HT1080 (cell line): Measurements from ENCODE around the gene AGBL1. TPM values are rescaled to one million over a fixed set of nuclear protein-coding genes. Genes with fewer than 3 reads are reported as not detected.

Experiments
- DNase-seq: peaks from one replicate; pipeline ENCODE4 v3.0.0-alpha.2; 2015; ENCODE audit warnings: low read depth
- total RNA-seq: library from RNA; depleted of rRNA; stranded (reverse); fragments of >200 nt; shearing (Covaris generic); gene quantifications from 2 replicates; pipeline ENCODE4 v1.2.3, GENCODE V29; 2014

AGBL1 gene
- total RNA-seq, 1 experiment from 2014 or later = 0.03 TPM

GRCh38 chr15:86235667-86236066 lies 156.0 kb downstream of the AGBL1 start:
- no peak for DNase-seq

DNA sequence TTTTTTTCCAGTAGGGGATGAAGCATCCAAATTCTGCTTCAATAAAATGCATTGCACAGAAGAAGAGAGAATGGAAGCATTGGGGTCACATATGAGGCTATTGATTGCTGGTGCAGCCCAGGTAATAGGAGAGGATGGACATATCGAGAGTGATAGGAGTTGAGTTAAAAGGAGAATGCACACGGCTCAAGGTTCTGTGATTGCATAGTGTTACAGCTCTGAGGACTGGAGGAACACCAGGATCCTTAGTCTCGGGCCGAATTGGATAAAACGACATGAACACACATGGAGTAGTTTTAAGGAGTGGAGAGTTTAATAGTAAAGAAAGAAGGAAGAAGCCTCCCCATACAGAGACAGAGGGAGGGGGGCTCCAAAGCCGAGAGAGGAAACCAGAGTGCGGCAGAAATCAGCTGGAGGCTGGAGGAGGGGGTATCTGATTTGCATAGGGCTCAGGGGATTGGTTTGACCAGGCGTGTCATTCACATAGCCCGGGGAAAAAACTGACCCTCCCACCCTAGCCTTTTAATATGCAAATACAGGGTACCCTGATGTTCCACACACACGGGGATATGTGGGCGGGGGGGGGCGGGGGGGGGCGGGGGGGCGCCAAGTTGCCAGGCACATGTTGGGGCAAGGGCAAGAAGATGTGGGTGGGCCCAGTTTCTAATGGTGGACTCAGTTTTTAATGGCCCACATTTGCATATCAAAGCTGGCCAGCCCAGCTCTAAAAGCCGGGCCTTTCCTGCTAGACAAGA lies 156.9 kb downstream of the AGBL1 start:
- DNase-seq = no peak

DNA sequence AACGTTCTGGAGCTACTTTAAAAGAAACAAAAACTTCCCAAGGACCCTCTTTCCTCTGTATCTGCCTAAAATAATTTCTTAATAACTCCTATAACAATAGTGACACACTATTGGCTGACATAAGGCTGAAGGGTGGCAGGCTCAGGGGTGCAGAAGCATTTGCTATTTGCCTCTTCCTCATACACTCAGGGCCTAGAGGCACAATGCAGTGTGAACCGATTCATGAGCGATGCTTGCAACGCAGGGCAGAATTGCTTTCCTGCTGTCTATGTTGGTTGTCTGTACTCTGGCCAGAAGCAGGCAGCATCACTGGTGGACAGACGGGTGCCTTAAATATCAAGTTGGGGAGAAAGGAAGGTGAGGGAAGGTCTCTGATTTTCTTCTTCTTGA lies 157.4 kb downstream of the AGBL1 start:
- no peak for DNase-seq

DNA sequence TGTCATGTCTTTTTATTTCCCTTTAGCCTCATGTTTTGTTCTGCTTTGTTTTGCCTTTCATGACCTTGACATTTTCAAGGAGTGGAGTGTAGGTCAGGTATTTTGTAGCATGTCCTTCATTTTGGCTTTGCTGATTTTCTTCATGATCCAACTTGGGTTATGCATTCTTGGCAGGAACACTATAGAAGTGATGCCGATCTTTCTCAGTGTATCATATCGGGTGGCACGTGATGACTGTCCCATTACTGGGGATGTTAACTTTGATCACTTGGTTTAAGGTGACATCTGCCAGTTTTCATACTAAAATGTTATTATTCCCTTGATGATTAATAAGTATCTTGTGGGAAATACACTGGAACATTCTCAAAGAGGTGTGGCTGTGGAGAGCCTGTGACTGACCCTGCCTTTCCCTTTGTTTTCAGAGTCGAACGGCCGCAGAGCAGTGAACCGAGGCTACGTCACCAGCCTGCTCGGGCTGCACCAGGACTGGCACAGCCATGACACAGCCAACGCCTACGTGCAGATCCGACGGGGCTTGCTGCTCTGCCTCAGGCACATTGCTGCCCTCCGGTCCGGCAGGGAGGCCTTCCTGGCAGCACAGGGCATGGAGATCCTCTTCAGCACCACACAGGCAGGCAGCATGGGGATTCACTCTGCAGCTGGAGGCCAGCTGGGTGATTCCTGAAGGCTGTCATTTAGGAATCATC lies 167.7 kb downstream of the AGBL1 start:
- no peak for DNase-seq

DNA sequence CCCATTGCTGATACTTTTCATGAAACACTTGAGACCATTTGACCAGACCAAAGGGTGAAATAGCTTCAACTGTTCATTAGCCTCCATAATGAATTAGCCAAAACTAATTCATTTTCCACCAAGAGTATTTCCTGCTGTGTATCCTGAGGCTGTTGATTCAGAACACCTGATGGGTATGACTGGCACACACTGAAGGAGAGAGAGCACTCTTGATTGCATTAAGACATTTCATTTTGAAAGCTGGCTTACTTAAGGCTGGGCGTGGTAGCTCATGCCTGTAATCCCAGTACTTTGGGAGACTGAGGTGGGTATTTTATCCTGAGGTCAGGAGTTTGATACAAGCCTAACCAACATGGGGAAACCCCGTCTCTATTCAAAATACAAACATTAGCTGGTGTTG lies 175.6 kb downstream of the AGBL1 start:
- no peak for DNase-seq

DNA sequence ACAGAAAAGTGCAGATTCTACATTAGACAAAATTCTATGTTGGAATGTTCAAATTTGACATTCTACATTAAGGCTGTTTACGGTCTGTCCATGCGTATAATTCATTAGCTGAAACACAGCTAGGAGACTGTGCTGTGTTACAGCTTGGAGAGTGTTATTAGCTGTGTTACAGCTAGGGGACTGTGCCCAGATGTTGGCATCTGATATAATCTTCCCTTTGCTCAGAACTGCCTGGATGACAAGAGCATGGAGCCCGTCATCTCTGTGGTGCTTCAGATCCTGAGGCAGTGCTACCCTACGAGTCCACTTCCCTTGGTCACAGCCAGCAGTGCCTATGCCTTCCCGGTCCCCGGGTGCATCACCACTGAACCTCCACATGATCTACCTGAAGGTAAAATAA lies 177.0 kb downstream of the AGBL1 start:
- no peak for DNase-seq

DNA sequence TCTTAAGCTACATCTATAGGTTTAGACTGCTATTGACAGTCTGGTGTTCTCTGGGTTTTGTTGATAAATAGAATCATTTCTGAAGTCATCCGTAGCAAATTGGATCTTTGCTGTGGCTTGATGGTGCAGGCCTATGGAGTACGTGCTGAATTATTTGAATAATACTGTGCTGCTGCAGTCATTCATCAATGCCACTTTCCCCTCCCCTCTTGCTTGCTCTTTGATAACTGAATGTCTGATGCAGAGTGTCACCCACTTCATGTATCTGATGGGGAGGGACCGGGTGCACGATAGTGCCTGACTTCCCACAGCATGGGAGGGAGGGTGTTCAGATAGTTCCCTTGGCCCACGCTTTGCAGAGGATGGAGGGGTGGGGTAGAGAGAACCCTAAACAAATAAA lies 179.9 kb downstream of the AGBL1 start:
- no peak for DNase-seq

- DNase-seq = no peak
Measured at GRCh38 chr15:86263230-86263629, 183.6 kb downstream of the AGBL1 start.

GRCh38 chr15:86266896-86267484 lies 187.3 kb downstream of the AGBL1 start:
- DNase-seq = peak; percentile 81

DNA sequence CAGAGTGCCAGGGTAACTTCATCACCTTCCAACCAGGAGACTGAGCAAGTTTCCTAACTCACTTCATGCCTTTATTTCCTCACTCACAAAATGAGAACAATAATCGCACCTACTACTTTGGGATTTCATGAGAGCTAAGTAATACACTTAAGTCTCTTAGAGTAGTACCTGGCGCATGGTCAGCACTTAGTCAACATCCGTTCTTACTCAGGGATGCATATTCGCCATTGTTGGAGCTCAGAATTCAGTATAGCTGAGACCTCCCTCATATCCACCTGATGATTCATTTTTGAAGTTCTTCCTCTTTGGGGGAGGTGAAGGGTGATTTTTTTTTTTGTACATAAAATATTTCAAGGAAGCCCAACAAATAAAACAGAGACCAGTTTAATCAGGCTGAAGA lies 188.2 kb downstream of the AGBL1 start:
- peak; percentile 90 for DNase-seq

GRCh38 chr15:86268558-86268957 lies 188.9 kb downstream of the AGBL1 start:
- DNase-seq = no peak

GRCh38 chr15:86273309-86273708 lies 193.6 kb downstream of the AGBL1 start:
- DNase-seq = no peak

- no peak for DNase-seq
Measured at GRCh38 chr15:86275361-86275760, 195.7 kb downstream of the AGBL1 start.

- DNase-seq = no peak
Measured at GRCh38 chr15:86278586-86278985, 198.9 kb downstream of the AGBL1 start.

DNA sequence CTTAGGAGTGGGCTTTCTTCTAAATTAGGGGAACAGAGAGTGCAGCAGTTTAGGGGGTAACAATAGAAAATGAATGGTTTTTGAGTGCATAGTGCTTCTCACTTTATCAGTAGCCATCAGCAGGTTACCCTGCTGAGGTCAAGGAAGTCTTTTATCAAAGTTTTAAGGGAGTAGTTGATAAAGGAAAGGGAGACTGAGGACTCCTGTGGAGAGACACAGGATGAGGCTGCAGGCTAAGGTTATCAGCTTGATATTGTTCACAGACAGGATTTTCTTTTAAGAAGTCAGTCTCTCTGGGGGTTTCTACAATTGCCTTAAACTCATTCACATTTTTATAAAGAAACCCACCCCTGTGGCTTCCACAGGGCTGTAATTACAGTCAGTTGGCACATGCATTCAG lies 205.0 kb downstream of the AGBL1 start:
- DNase-seq = no peak

GRCh38 chr15:86295511-86295910 lies 215.8 kb downstream of the AGBL1 start:
- DNase-seq = no peak

DNA sequence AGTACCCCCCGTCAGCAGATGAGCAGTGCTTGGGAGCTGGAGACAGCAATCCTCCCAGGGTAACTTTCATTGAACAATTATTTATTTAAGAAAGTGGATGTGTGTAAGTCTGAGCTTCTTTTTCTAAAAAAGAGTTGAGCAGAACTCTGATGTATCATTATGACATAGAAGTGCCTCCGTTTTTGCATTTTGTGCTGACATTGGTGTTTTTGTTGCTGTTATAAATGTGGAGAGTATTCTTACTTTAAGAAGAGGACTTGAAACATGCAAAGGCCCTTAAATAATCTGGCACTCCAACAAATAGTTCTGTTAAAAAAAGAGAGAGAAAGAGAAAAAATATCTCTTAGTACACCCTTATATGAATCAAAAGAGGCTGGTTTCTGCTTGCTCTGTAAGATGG lies 217.1 kb downstream of the AGBL1 start:
- no peak for DNase-seq

DNA sequence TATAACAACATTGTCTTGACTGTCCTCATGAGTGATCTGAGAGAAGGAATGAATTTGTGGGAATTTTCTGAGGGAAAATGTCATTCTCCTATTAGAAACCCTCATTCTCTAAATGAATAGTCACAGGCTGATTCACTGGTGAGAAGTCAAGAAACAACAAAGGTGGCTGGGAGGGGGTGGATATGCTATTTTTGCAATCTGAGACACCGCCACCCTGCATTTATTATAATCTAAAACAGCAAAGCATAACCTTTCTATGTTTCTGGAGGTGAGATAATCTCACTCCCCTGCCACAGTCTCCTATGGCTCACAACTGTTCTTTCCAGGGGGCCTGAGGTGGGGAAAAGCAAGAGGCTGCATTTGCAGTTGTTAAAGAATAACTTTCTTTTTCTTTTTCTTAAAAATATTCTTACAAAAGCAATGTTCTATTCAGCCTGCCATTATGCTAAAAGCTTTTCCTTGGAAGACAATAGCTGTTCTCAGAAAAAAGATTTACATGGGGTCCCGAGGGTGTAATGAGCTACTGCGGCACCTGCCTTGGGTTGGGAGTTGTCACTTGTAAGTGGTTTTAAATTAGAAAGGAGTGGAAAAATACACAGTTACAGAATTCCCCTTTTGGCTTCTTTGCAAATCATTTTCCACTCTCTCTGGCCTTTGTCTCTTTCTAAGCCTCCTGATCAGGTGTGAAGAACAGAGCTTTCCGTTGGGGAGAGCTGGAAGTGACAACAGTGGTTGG lies 220.9 kb downstream of the AGBL1 start:
- peak; percentile 72 for DNase-seq

DNA sequence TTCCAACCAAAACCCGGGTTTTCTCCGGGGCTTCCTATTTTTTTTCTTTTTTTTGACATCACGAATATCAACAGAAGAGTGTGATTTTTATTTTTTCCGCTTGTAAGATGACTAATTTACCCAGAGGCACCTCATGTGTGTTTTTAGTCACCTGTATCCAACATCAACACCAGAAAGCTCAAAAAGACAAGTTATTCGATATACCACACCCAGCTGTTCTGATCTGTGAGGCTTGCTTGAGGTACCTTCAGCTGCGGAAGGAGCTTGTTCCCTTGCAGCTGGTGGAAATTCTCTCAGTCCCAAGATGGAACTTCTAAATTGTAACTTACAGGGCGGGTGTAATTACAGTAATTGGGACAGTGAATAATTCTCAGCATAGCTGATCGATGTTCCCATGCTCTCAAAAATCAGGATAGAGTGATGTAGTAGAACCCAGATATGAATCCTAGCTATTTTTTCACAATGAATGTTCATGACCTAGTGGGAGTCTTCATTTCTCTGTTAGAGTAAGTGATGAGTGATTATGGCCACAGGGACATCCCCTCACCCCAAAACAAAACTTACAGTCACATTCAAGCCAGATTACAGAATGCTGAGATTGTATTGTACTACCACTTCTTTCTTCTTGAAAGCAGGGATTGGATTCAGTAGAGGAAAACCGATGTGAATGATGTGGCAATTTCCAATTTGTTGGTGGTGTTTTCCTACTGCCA lies 232.1 kb downstream of the AGBL1 start:
- DNase-seq = no peak

DNA sequence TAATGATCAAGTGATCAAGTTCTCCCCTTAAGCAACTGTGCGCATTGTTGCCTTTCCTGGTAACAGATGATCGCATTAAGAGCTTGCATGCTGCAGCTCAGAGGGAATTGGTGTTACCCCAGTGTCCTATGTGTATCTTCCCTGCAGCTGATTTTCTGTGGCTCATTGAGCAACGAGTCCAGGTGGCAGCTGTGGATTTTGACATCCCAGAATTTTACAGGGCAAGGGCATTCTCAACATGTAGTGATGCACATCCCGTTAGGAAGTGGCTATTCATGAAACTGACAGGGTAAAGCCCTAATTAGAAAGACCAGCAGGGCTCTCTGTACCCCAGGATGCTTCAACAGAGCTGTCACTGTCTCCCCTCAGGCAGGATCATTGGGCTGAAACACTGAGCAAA lies 232.8 kb downstream of the AGBL1 start:
- DNase-seq = no peak

DNA sequence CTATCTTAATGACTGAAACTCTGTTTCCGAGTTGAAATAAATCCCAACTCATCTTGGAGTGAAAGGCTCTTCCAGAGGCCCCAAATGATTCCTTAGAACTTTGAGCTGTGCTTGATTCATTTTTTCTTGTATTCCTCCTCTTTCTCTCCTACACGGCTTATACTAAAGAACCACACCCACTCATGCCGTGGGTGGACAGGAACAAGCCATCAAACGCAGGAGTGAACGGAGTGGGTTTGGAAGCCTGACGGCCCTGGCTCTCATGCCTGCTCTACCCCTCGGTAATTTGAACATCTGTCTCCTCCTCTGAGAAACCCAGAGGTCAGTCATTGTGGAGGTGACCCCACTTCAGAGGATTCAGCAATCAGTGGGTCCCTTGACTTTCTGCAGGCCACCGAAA lies 236.5 kb downstream of the AGBL1 start:
- no peak for DNase-seq
